GM19372 (cell line): ENCODE results near the gene TNFSF15.

Source experiments
- ATAC-seq: cut with Tn5 transposase; IDR thresholded peaks from one replicate; pipeline ENCODE4 v1.9.1; 2021; ENCODE audit warnings: mild to moderate bottlenecking, low read depth, moderate library complexity; ENCODE audit not compliant: unreplicated experiment

The TNFSF15 gene

GRCh38 chr9:114805670-114806525 is at the start of gene TNFSF15:
TNFSF15 (minus strand) TSS chr9:114806039; CDS start chr9:114806012, 27 bp downstream.
- peak; percentile 82 for ATAC-seq

GRCh38 chr9:114855488-114855887 is 49.6 kb upstream of the TNFSF15 start:
- ATAC-seq = no peak

GRCh38 chr9:114854736-114855355 is 49.0 kb upstream of the TNFSF15 start:
- ATAC-seq = no peak

GRCh38 chr9:114853071-114853855 is 47.4 kb upstream of the TNFSF15 start:
- ATAC-seq = no peak

- ATAC-seq = no peak
Measured at GRCh38 chr9:114852050-114852594, 46.3 kb upstream of the TNFSF15 start.

GRCh38 chr9:114851306-114851705 is 45.5 kb upstream of the TNFSF15 start:
- ATAC-seq = no peak

GRCh38 chr9:114850871-114851270 is 45.0 kb upstream of the TNFSF15 start:
- ATAC-seq = no peak

GRCh38 chr9:114849450-114849849 is 43.6 kb upstream of the TNFSF15 start:
- no peak for ATAC-seq

- ATAC-seq = no peak
Measured at GRCh38 chr9:114847492-114848417, 41.9 kb upstream of the TNFSF15 start.

- ATAC-seq = no peak
Measured at GRCh38 chr9:114845373-114845772, 39.5 kb upstream of the TNFSF15 start.

GRCh38 chr9:114844766-114845165 is 38.9 kb upstream of the TNFSF15 start:
- no peak for ATAC-seq

- ATAC-seq = no peak
Measured at GRCh38 chr9:114837923-114838322, 32.1 kb upstream of the TNFSF15 start.

- ATAC-seq = no peak
Measured at GRCh38 chr9:114836769-114837168, 30.9 kb upstream of the TNFSF15 start.

- no peak for ATAC-seq
Measured at GRCh38 chr9:114834386-114834785, 28.5 kb upstream of the TNFSF15 start.

GRCh38 chr9:114830546-114830945 is 24.7 kb upstream of the TNFSF15 start:
- no peak for ATAC-seq

- no peak for ATAC-seq
Measured at GRCh38 chr9:114829574-114830440, 24.0 kb upstream of the TNFSF15 start.

- ATAC-seq = no peak
Measured at GRCh38 chr9:114828303-114828650, 22.4 kb upstream of the TNFSF15 start.

- ATAC-seq = no peak
Measured at GRCh38 chr9:114827641-114828302, 21.9 kb upstream of the TNFSF15 start.
